ENCODE results near the gene LAGE3.

LAGE3 gene

DNA sequence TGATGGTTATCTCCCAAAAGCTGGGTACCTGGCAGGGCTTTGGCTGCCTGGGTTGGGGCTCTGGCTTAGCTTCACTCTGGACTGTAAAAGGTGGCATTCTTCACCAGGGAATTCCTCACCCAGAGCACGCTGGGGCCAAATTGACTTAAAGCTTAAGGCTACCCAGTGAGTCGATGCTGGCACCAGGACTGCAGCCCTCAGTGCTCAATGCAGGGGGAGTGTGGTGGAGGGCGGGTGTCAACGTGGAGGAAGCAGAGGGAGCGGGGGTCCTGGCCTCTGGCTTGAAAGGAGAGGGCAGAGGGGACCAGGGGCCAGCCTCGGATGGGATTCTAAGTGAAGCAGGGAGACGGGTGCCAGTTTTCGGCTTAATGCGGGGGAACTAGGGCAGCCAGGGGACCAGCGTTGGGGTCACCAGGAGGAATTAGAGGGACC lies 35.6 kb downstream of the LAGE3 start:
- TF ChIP-seq, protein P1, sequence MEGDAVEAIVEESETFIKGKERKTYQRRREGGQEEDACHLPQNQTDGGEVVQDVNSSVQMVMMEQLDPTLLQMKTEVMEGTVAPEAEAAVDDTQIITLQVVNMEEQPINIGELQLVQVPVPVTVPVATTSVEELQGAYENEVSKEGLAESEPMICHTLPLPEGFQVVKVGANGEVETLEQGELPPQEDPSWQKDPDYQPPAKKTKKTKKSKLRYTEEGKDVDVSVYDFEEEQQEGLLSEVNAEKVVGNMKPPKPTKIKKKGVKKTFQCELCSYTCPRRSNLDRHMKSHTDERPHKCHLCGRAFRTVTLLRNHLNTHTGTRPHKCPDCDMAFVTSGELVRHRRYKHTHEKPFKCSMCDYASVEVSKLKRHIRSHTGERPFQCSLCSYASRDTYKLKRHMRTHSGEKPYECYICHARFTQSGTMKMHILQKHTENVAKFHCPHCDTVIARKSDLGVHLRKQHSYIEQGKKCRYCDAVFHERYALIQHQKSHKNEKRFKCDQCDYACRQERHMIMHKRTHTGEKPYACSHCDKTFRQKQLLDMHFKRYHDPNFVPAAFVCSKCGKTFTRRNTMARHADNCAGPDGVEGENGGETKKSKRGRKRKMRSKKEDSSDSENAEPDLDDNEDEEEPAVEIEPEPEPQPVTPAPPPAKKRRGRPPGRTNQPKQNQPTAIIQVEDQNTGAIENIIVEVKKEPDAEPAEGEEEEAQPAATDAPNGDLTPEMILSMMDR (IDR thresholded peaks at IDR 0.05), result no peak

DNA sequence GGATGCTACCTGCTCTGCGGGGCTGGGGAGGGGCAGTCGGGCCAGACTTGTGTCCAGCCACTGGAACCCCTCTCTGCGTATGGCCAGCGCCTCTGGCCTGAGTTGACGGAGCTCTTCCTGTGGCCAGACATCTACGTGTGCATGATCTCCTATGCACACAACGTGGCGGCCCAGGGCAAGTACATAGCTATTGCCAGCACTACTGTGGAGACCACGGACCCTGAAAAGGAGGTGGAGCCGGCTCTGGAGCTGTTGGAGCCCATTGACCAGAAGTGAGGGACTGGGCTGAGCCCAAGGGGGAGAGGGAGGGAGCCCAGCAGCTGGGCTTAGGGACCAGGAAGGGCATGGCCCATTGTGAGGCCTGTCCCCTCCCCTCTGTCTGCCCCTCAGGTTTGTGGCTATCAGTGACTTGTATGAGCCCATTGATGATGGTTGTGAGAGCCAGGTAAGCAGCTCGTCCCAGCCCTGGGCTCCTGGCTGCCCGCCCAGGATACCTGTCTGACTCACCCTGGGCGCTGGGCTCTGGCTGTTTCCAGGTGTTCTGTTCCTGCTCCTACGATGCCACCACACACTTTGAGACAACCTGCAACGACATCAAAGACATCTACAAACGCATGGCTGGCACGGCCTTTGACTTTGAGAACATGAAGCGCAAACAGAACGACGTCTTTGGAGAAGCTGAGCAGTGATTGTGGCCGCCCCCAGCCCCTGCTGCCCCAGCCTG lies 36.9 kb downstream of the LAGE3 start:
- TF ChIP-seq, protein P1 (IDR thresholded peaks at IDR 0.05), result no peak

DNA sequence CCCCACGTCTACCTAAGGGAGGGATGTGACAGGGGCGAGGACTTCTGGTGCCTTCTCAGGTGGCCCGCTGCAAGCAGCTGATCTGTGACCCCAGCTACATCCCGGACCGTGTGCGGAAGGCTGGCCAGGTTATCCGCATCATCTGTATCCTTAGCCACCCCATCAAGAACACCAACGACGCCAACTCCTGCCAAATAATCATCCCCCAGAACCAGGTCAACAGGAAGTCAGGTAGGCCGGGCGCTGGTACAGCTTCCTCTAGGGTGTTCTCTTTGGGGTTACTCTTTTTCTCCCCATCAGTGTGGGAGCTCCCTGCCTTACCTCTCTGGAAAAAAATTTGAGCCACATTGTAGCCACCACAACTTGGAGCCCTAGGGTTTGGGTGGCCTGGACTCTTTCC lies 37.5 kb downstream of the LAGE3 start:
- TF ChIP-seq, protein P1 (IDR thresholded peaks at IDR 0.05), result no peak

DNA sequence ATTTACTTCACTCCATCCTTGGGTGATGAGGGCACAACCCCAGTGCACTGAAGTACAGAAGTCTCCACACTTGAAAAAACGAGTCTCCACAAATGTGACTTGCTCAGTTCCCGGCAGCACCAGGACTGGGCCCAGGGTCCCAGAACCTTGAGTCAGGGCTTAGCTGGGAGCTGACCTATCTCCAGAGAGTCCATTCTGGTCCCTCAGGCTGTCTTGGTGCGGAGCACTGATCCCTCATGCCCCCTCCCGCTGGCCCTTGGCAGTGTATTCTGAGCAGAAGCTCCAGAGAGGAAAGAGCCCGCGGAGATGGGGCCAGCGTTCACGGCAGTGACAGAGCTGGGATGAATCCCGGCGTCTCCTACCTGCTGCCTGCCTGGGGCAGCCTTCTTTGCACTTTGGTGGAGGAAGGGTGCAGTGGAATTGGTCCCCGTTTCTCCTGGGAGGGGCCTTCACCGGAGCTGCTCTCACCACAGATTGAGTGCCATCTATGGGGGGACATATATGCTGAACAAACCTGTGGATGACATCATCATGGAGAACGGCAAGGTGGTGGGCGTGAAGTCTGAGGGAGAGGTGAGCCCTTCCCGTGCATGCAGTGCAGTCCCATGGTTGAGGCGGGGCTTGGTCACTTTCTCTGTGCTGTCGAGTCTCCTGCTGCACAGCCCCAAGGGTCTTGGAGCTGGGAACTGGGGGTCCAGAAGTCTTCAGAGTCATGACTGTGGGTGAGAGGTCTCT lies 38.3 kb downstream of the LAGE3 start:
- TF ChIP-seq, protein P1 (IDR thresholded peaks at IDR 0.05), result no peak

DNA sequence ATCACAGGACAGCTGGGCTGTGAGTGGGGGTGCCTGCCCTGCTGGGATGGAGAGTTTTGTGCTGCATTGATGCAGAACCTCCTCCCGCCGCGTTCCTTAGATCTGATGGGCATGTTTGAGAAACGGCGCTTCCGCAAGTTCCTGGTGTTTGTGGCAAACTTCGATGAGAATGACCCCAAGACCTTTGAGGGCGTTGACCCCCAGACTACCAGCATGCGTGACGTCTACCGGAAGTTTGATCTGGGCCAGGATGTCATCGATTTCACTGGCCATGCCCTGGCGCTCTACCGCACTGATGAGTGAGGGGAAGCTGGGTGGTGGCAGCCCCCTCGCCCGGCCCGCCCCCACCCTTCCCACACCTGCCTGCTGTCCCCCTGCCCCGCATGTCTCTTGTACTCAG lies 39.2 kb downstream of the LAGE3 start:
- TF ChIP-seq, protein P1 (IDR thresholded peaks at IDR 0.05), result no peak

DNA sequence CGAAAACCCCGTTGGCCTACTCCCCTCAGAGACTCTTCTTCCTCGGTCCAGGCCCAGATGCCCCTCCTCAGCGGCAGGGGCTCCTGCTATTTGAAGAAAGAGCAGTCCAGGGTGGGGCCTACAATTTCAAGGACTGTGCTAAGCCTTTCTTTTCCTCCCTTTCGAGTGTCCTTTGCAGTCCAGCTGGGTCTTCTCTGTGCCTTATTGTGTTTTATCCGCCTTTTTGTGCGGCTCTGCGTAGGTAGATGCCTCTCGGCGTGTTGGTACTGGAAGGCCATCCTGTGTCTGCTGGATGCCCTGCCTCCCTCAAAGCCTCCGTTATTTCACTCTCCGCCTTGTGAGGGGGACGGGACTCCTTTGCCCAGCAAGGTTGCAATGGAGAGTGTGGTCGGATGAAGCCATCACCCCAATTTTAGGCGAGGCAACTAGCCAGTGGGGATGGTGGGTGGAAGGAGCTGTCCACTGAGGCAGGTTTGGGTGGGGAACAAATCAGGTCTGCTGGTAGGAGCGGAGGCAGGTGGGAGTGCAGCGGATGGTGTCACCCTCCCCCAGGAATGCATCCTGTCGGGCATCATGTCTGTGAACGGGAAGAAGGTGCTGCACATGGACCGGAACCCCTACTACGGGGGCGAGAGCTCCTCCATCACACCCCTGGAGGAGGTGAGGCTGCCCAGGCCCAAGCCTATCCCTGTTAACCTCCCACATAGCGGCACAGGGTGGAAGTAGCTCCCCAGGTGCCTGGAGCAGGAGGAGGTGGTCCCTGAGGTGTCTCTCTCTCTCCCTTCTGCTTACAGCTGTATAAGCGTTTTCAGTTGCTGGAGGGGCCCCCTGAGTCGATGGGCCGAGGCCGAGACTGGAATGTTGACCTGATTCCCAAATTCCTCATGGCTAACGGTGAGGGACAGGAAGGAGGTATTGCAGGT lies 40.8 kb downstream of the LAGE3 start:
- TF ChIP-seq, protein P1 (IDR thresholded peaks at IDR 0.05), result no peak

DNA sequence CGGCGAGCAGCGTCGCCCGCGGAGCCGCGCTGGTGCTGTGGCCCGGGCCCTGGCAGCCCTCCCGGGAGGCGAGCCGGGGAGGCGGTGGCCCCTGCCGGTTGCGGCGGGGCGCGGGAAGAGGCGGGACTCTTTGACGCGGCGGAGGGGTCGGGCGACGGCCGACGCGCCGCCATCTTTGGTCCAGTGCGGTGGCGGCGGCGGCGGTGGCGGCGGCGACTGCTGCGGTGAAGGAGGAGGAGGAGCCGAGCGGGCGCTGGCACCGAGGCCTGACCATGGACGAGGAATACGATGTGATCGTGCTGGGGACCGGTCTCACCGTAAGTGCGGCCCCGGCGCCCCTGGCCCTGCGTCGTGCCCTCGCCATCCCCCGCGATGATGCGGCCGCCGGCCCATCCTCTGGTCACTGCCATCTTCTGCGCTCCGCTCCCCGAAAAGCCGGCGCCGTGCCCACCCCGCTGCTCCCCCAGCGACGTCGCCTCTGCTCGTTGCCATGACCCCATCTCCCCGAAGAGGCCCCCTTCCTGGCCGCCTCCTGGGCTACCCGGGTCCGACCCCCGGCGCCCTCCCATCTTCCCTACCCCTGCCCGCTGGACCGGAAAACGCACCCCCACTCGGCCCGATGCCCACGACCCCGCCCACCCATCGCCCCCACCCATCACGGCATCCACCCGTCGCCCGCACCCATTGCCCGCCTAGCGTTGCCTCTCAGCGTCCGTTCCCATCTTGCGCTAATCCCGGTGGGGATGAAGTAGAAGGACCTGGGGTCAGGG lies 41.9 kb downstream of the LAGE3 start, which contains the start of gene GDI1:
TSS of gene GDI1 (plus strand) at position 172 of the 770 bp plus-strand sequence. CDS start at position 273, 101 bp downstream.
- TF ChIP-seq, protein P1 (IDR thresholded peaks at IDR 0.05), result no peak
